ENCODE measurements around the gene ANTXR2.

- TF ChIP-seq CTCF (conservative IDR thresholded peaks at IDR 0.05 in 1 of 2, IDR thresholded peaks at IDR 0.05 in 1 of 2; ENCODE audit: low read depth in 1 of 2, low read length in 2 of 2) (no peak), EZH2 (IDR thresholded peaks at IDR 0.05; ENCODE audit: low read length, missing control alignments) (no peak)
Observed at GRCh38 chr4:80017125-80017854, 55.7 kb downstream of the ANTXR2 start.

All from fibroblast of lung (primary cell).